K562 (cell line): ENCODE data around the gene PSORS1C2. TPM values are rescaled to one million over a fixed set of nuclear protein-coding genes. Genes with fewer than 3 reads are reported as not detected.

ENCODE experiments used
- ATAC-seq: fragments of 200-7000 bp; cut with Tn5 transposase; 3 replicates; pipeline ENCODE4 v1.9.1; 2020; ENCODE audit warnings: moderate library complexity
- BruUV-seq: library from RNA; stranded (reverse); fragments of 400-500 nt; replicated peaks from 2 replicates; lab custom pipeline; 2021; lab: Mats Ljungman, UMichigan
- CTCF ChIA-PET: fragments of 300-600 bp; formaldehyde crosslinking; extraction: SDS; loops from one replicate; lab custom pipeline; 2021; ENCODE audit warnings: low intra/inter-chr PET ratio; lab: Yijun Ruan, JAX
- POLR2A ChIA-PET: fragments of 300-600, 350-650 bp; sonication (Branson Sonifier 250); formaldehyde crosslinking; extraction: SDS; loops from one replicate; lab custom pipeline; 2021; ENCODE audit warnings: antibody characterized with exemption, inconsistent platforms; lab: Yijun Ruan, JAX
- DNase-seq, 4 experiments: peaks; one replicate each; pipeline versions ENCODE4 v3.0.0 to v3.0.0-alpha.2; 2011 to 2018; ENCODE audit warnings: low spot score in 3 of 4, mixed read lengths in 3 of 4; ENCODE audit errors: extremely low read depth in 1 of 4
- FAIRE-seq: peaks from 2 replicates; lab custom pipeline; 2011; peaks lifted over from hg19 to GRCh38; lab: Jason Lieb, UNC
- H2AFZ ChIP-seq: 2 replicates; pipeline ENCODE4 v1.6.0; 2011; ENCODE audit warnings: low read depth, low read length, control low read depth, inconsistent platforms
- H3K27ac ChIP-seq: fragments of 200-600 bp; 3 replicates; pipeline ENCODE4 v1.8.0; 2011; ENCODE audit warnings: low read depth, mild to moderate bottlenecking, control low read depth, inconsistent platforms, low read length, moderate library complexity, mixed read lengths; ENCODE audit errors: extremely low read depth
- H3K27me3 ChIP-seq, 2 experiments: fragments of 300-600 bp in 1 of 2; 2 replicates in 1 of 2; 3 replicates in 1 of 2; pipeline versions ENCODE4 v1.6.0 to v1.8.0; 2011; ENCODE audit warnings: inconsistent platforms in 2 of 2, low read length in 2 of 2, mild to moderate bottlenecking in 1 of 2, mixed read lengths in 1 of 2, moderate library complexity in 1 of 2; ENCODE audit not compliant: control insufficient read depth in 2 of 2, insufficient read depth in 2 of 2
- H3K36me3 ChIP-seq: fragments of 300-600 bp; 3 replicates; pipeline ENCODE4 v1.8.0; 2011; ENCODE audit warnings: mild to moderate bottlenecking, low read length, inconsistent platforms; ENCODE audit not compliant: control insufficient read depth, insufficient read depth
- H3K4me1 ChIP-seq, 2 experiments: fragments of 200-600 bp in 1 of 2; replicated peaks in 1 of 2; 2 replicates in 1 of 2; 3 replicates in 1 of 2; pipeline versions ENCODE4 v1.5.1 to v1.8.0; 2011; ENCODE audit warnings: inconsistent platforms in 2 of 2, low read length in 2 of 2, mild to moderate bottlenecking in 1 of 2, mixed read lengths in 1 of 2, moderate library complexity in 1 of 2; ENCODE audit not compliant: control insufficient read depth in 2 of 2, insufficient read depth in 2 of 2
- H3K4me2 ChIP-seq: 2 replicates; pipeline ENCODE4 v1.6.1; 2011; ENCODE audit warnings: low read length, control low read depth, inconsistent platforms, mixed read lengths; ENCODE audit not compliant: insufficient read depth
- H3K4me3 ChIP-seq: fragments of 200-600 bp; sonication (generic), shearing (Covaris generic); 2 replicates; pipeline ENCODE4 v1.5.1; 2016; ENCODE audit warnings: control low read depth, inconsistent platforms
- H3K79me2 ChIP-seq: fragments of 200-600 bp; 3 replicates; pipeline ENCODE4 v1.8.0; 2011; ENCODE audit warnings: low read length, inconsistent platforms; ENCODE audit not compliant: control insufficient read depth, insufficient read depth
- H3K9ac ChIP-seq, 2 experiments: 2 replicates each; pipeline versions ENCODE4 v1.6.0 to v1.6.1; 2011; ENCODE audit warnings: low read depth in 2 of 2, low read length in 2 of 2, control low read depth in 1 of 2, inconsistent platforms in 1 of 2, mild to moderate bottlenecking in 1 of 2, mixed read lengths in 1 of 2; ENCODE audit not compliant: insufficient read depth in 1 of 2
- H3K9me1 ChIP-seq: one replicate; pipeline ENCODE4 v1.6.0; 2011; ENCODE audit warnings: inconsistent platforms, mild to moderate bottlenecking, low read length, moderate library complexity; ENCODE audit not compliant: control insufficient read depth, insufficient read depth
- H3K9me3 ChIP-seq: replicated peaks from 2 replicates; pipeline ENCODE4 v1.5.1; 2011; ENCODE audit warnings: low read depth, low read length, inconsistent platforms; ENCODE audit not compliant: control insufficient read depth, insufficient read depth
- H4K20me1 ChIP-seq: replicated peaks from 2 replicates; pipeline ENCODE4 v1.6.1; 2011; ENCODE audit warnings: low read length, inconsistent platforms, mixed read lengths; ENCODE audit not compliant: control insufficient read depth, insufficient read depth
- ETV6 ChIP-seq, 3 experiments: fragments of 150-350 bp in 1 of 3; sonication (generic) in 1 of 3; formaldehyde crosslinking in 1 of 3; IDR thresholded peaks; 2 replicates each; pipeline versions ENCODE4 v1.6.1 to v1.8.0; 2014 to 2022; ENCODE audit warnings: borderline replicate concordance in 2 of 3, low read depth in 2 of 3, antibody characterized with exemption in 1 of 3, low read length in 1 of 3, mild to moderate bottlenecking in 1 of 3, missing genetic modification reagents in 1 of 3
- NR2C2 ChIP-seq, 2 experiments: fragments of 200-800 bp in 1 of 2; sonication (Bioruptor generic) in 1 of 2; sonication (generic) in 1 of 2; formaldehyde crosslinking in 1 of 2; IDR thresholded peaks; 2 replicates each; pipeline versions ENCODE4 v1.6.1 to v1.8.0; 2016 to 2022; ENCODE audit warnings: mild to moderate bottlenecking in 1 of 2, missing compliant biosample characterization in 1 of 2, missing genetic modification characterization in 1 of 2, missing genetic modification reagents in 1 of 2
- NR4A1 ChIP-seq, 2 experiments: fragments of 250-450 bp in 1 of 2; fragments of 450-650 bp in 1 of 2; sonication (Bioruptor Pico) in 1 of 2; IDR thresholded peaks; 2 replicates each; pipeline versions ENCODE4 v1.4.0 to v1.6.1; 2016 to 2020; ENCODE audit warnings: mild to moderate bottlenecking in 2 of 2, missing compliant biosample characterization in 1 of 2, missing genetic modification characterization in 1 of 2, moderate library complexity in 1 of 2
- RCOR1 ChIP-seq, 2 experiments: IDR thresholded peaks; 2 replicates each; pipeline ENCODE4 v1.6.1; 2012; ENCODE audit warnings: low read depth in 2 of 2, low read length in 2 of 2, borderline replicate concordance in 1 of 2, improper control_type of control experiment in 1 of 2
- TCFL5 ChIP-seq: fragments of 250-450 bp; sonication (Bioruptor Pico); conservative IDR thresholded peaks from 2 replicates; pipeline ENCODE4 v1.6.1; 2021; ENCODE audit warnings: mild to moderate bottlenecking, moderate library complexity, matching md5 sums
- TRIM28 ChIP-seq: fragments of 450-650 bp; IDR thresholded peaks from 2 replicates; pipeline ENCODE4 v1.6.1; 2017
- ZFP36 ChIP-seq: fragments of 150-350 bp; IDR thresholded peaks from 2 replicates; pipeline ENCODE4 v1.6.1; 2018; ENCODE audit warnings: low read length, low read depth; ENCODE audit not compliant: partially characterized antibody
- ZNF511 ChIP-seq: sonication (generic); formaldehyde crosslinking; IDR thresholded peaks from 2 replicates; pipeline ENCODE4 v1.8.0; 2022; ENCODE audit warnings: mild to moderate bottlenecking, missing genetic modification reagents
- WGBS: fragments of 100-300 bp; shearing (Covaris generic); methylation state at CpG from one replicate; pipeline ENCODE4 v1.1.6; 2016; ENCODE audit warnings: low coverage, mixed read lengths; ENCODE audit not compliant: insufficient coverage; ENCODE audit errors: missing lambda C conversion rate; 5-methylcytosine and 5-hydroxymethylcytosine counted together
- in situ Hi-C: fragments of 300-500 bp; cut with MboI; formaldehyde crosslinking; loops from 4 replicates; pipeline ENCODE4 v1.15.0; 2018; ENCODE audit warnings: inconsistent platforms, mixed read lengths
- intact Hi-C: fragments of 100-400 bp; cut with micrococcal nuclease; formaldehyde crosslinking; loops from 2 replicates; pipeline ENCODE4 v1.14.2; 2022
- polyA plus RNA-seq, 8 experiments: library from polyadenylated mRNA; depleted of rRNA in 4 of 8; stranded (reverse) in 5 of 8; unstranded in 3 of 8; fragments of >200 nt; fragmentation: Nextera tagmentation in 2 of 8; fragmentation: Illumina TruSeq in 1 of 8; extraction: Ambion mirVana in 2 of 8; extraction: Trizol in 1 of 8; gene quantifications; 2 replicates each; pipeline versions ENCODE4 v1.2.1 to v1.2.3, GENCODE V29; 2011 to 2014; ENCODE audit warnings: inconsistent platforms in 1 of 8, missing spikeins in 1 of 8
- total RNA-seq, 7 experiments: library from RNA; depleted of rRNA in 6 of 7; stranded (reverse); fragments of >200 nt in 6 of 7; fragmentation: Illumina TruSeq in 2 of 7; extraction: Trizol in 2 of 7; gene quantifications; 2 replicates each; pipeline versions ENCODE4 v1.2.1 to v1.2.3, GENCODE V29; 2011 to 2021; ENCODE audit warnings: low replicate concordance in 1 of 7

The PSORS1C2 gene
- total and polyA plus RNA-seq, 9 of the 15 experiments (the other 6 are each of a cell fraction or from before 2014, with no cell fraction given): not detected

GRCh38 chr6:31126396-31127175, 12.3 kb downstream of the PSORS1C2 start (continued):
- peak in 1 of 2 experiments; percentile 75; a peak in 1 of 4 replicates for TF ChIP-seq RCOR1 (IDR thresholded peaks at IDR 0.05; ENCODE audit: borderline replicate concordance in 1 of 2, low read depth in 2 of 2, low read length in 2 of 2)

GRCh38 chr6:31125586-31126363, 13.1 kb downstream of the PSORS1C2 start:
- H3K4me2 ChIP-seq: no peak overlapping the region
- H3K27me3 ChIP-seq: peaks cover 36 to 75% of the 10 kb centered on the region in 2 experiments; a peak in 4 of 5 replicates
- BruUV-seq: no TSS peak
- peaks cover 14% of the 10 kb centered on the region for H4K20me1 ChIP-seq
- H3K79me2 ChIP-seq: no peaks in the 10 kb centered on the region
- peaks cover 6 to 17% of the 10 kb centered on the region in 2 experiments; a peak in 4 of 5 replicates for H3K4me1 ChIP-seq
- ATAC-seq: no peak
- no peaks in the 10 kb centered on the region for H3K9me1 ChIP-seq
- no peaks in the 10 kb centered on the region for H3K36me3 ChIP-seq
- H2AFZ ChIP-seq: no peak overlapping the region
- no peak overlapping the region for H3K9ac ChIP-seq
- CTCF ChIA-PET: no interaction called here
- whole genome bisulfite sequencing: under 1% methylated on average over 12 of the region's 12 CpGs
- no peak for TF ChIP-seq TCFL5 (CRISPR knock-in tag)
- TF ChIP-seq NR2C2 (CRISPR knock-in tag; IDR thresholded peaks at IDR 0.05): no peak
- no peak for TF ChIP-seq NR2C2 (tag; IDR thresholded peaks at IDR 0.05)
- TF ChIP-seq TRIM28: no peak
- no peak for TF ChIP-seq ETV6 (IDR thresholded peaks at IDR 0.05; ENCODE audit: borderline replicate concordance in 1 of 2, low read depth in 2 of 2, low read length in 1 of 2)
- TF ChIP-seq ETV6 (CRISPR knock-in tag; IDR thresholded peaks at IDR 0.05; ENCODE audit: borderline replicate concordance): no peak
- TF ChIP-seq NR4A1 (CRISPR knock-in tag; IDR thresholded peaks at IDR 0.05): no peak
- TF ChIP-seq NR4A1 (tag; IDR thresholded peaks at IDR 0.05): no peak
- TF ChIP-seq ZFP36: peak; percentile 45
- no peak for TF ChIP-seq ZNF511 (CRISPR knock-in tag)
- TF ChIP-seq, all 486 proteins: peak for 1
- H3K27ac ChIP-seq: no peak overlapping the region
- intact Hi-C loops: no loop called here
- no peaks in the 10 kb centered on the region for H3K9me3 ChIP-seq
- no peak overlapping the region for H3K4me3 ChIP-seq
- POLR2A ChIA-PET: interaction anchor here (1.0 to 1.1 kb wide), 3 partner anchors 11 to 191 kb away, joined by 3 to 5 read pairs (median 3); partner anchors contain the start of gene PSORS1C1
- DNase-seq: no peak
- in situ Hi-C loops: no loop called here
- FAIRE-seq: no peak
